ENCODE measurements around the gene C11orf24. TPM values are rescaled to one million over a fixed set of nuclear protein-coding genes. Genes with fewer than 3 reads are reported as not detected.

Gene C11orf24
- total RNA-seq, 2 donors from 2014 or later: 25.1 to 61.0 TPM

GRCh38 chr11:68270196-68271022 lies 1.4 kb downstream of the C11orf24 start:
- no peaks in the 10 kb centered on the region for H3K36me3 ChIP-seq
- H3K4me3 ChIP-seq: peak overlapping the region in 1 of 2 donors; percentile 79
- no peaks in the 10 kb centered on the region for H3K27me3 ChIP-seq (replicated peaks; ENCODE audit: insufficient read depth)
- H3K4me1 ChIP-seq (replicated peaks): no peaks in the 10 kb centered on the region
- WGBS: 67% methylated on average over 8 of the region's 8 CpGs
- H3K9me3 ChIP-seq: no peaks in the 10 kb centered on the region
- TF ChIP-seq, protein P1, sequence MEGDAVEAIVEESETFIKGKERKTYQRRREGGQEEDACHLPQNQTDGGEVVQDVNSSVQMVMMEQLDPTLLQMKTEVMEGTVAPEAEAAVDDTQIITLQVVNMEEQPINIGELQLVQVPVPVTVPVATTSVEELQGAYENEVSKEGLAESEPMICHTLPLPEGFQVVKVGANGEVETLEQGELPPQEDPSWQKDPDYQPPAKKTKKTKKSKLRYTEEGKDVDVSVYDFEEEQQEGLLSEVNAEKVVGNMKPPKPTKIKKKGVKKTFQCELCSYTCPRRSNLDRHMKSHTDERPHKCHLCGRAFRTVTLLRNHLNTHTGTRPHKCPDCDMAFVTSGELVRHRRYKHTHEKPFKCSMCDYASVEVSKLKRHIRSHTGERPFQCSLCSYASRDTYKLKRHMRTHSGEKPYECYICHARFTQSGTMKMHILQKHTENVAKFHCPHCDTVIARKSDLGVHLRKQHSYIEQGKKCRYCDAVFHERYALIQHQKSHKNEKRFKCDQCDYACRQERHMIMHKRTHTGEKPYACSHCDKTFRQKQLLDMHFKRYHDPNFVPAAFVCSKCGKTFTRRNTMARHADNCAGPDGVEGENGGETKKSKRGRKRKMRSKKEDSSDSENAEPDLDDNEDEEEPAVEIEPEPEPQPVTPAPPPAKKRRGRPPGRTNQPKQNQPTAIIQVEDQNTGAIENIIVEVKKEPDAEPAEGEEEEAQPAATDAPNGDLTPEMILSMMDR (IDR thresholded peaks at IDR 0.05): no peak
- TF ChIP-seq POLR2AphosphoS5 (IDR thresholded peaks at IDR 0.05) (no peak), POLR2A (IDR thresholded peaks at IDR 0.05) (no peak)
- DNase-seq (ENCODE audit: low spot score): no peak
- peak overlapping the region; percentile 93 for H3K27ac ChIP-seq
- intact Hi-C loops (cut with DNase I): loop anchor here (5.0 kb wide), 3 partner anchors 42 to 187 kb away; partner anchors contain the start of gene LRP5

DNA sequence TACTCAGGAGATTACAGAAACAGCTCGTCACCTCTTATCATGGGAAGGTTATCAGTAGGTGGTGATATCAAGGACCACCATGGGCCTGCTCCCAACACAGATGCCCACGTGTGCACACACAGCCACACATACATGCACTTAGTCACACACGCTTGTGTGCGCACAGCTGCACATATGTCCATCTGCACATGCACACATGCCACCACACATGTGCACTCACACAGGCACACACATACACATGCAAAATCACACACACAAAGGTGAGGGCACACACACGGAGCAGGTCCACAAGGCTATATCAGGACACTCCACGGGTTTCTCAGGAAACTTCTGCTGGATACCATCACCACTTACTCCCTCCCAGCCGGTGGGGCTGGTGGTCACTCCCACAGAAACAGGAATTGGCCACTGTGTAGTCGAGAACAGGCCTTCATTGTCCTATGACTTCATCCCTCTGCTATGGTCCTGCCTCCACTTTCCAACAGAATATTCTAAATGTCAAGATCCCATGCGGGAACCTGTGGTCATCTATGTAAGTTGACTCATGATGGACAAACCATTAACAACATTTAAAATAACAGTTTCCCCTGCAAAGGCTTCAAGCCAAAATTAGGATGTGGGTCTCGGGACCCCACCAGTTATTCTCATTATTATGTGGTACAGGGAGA lies 2.2 kb downstream of the C11orf24 start:
- intact Hi-C loops (cut with DNase I): loop anchor here (5.0 kb wide), 3 partner anchors 43 to 188 kb away; partner anchors contain the start of gene LRP5
- no peaks in the 10 kb centered on the region for H3K9me3 ChIP-seq
- no peaks in the 10 kb centered on the region for H3K36me3 ChIP-seq
- DNase-seq (ENCODE audit: low spot score): no peak
- no peaks in the 10 kb centered on the region for H3K4me1 ChIP-seq (replicated peaks)
- no peaks in the 10 kb centered on the region for H3K27me3 ChIP-seq (replicated peaks; ENCODE audit: insufficient read depth)
- TF ChIP-seq POLR2A (IDR thresholded peaks at IDR 0.05) (no peak), POLR2AphosphoS5 (IDR thresholded peaks at IDR 0.05) (no peak)
- TF ChIP-seq, protein P1 (IDR thresholded peaks at IDR 0.05): no peak
- no peak overlapping the region for H3K27ac ChIP-seq
- no peak overlapping the region for H3K4me3 ChIP-seq
- WGBS: 65% methylated on average over 10 of the region's 10 CpGs

DNA sequence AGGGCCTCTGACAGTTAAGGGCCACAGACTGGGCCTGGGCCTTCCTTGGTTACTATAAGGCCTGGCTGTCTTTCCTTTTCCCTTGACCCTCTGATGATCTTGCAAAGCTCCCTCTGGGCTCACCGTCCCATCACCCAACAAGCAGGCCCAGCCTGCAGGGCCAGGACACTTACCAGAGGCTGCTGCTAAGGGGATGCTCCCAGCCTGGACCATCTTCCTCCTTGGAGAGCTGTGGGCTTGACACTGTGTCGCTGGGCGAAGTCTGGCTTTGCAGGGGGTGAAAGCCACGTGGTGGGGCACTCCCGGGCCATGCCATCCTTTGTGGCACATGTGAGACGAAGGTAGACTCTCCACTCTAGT lies 3.9 kb downstream of the C11orf24 start:
- no peak for TF ChIP-seq POLR2A (IDR thresholded peaks at IDR 0.05)
- TF ChIP-seq, protein P1 (IDR thresholded peaks at IDR 0.05): no peak
- no peaks in the 10 kb centered on the region for H3K4me1 ChIP-seq (replicated peaks)
- 91% methylated on average over 6 of the region's 6 CpGs for WGBS
- H3K36me3 ChIP-seq: peaks cover 0 to 3% of the 10 kb centered on the region in 2 donors
- H3K27ac ChIP-seq: no peak overlapping the region
- no peaks in the 10 kb centered on the region for H3K9me3 ChIP-seq
- H3K27me3 ChIP-seq (replicated peaks; ENCODE audit: insufficient read depth): no peaks in the 10 kb centered on the region
- intact Hi-C loops (cut with DNase I): no loop called here
- no peak overlapping the region for H3K4me3 ChIP-seq
- DNase-seq (ENCODE audit: low spot score): no peak

DNA sequence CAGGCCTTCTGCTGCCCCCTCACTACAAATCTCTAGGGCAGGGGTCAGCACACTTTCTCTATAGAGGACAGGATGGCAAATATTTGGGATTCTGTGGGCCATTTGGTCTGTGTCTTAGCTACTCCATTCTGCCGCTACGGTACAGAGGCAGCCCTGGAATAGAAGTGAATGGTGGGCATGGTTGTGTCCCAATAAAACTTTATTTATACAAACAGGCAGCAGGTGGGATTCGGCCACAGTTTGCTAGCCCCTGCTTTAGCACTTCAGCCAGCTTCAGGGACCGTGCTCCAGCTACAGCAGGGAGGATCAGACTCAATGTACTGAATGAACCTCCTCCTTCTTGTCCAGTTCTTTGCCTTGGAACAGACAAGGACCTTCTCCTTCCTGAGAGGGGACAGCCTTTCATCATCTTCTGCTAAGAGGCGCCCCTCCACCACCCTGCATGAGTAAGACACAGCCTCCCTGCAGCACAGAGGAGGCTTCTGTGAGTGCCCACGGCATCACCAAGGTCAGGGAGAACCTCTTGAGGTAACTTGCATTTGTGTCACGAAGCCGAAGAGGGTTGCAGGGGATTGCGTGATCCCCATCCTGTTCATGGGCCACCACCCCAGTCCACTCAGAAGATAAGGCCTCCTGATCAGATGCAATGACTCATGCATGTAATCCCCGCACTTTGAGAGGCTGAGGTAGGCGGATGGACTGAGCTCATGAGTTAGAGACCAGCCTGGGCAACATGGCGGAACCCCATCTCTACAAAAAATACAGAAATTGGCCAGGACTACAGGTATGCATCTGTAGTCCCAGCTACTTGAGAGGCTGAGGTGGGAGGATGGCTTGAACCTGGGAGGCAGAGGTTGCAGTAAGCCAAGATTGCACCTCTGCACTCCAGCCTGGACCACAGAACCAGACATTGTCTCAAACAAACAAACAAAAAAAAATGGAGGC lies 4.6 kb downstream of the C11orf24 start:
- TF ChIP-seq, protein P1 (IDR thresholded peaks at IDR 0.05): no peak
- TF ChIP-seq POLR2A (IDR thresholded peaks at IDR 0.05) (no peak), POLR2AphosphoS5 (IDR thresholded peaks at IDR 0.05) (no peak)
- H3K9me3 ChIP-seq: no peaks in the 10 kb centered on the region
- intact Hi-C loops (cut with DNase I): no loop called here
- no peaks in the 10 kb centered on the region for H3K4me1 ChIP-seq (replicated peaks)
- DNase-seq (ENCODE audit: low spot score): no peak
- H3K27ac ChIP-seq: no peak overlapping the region
- peaks cover 0 to 6% of the 10 kb centered on the region in 2 donors for H3K36me3 ChIP-seq
- WGBS: 91% methylated on average over 12 of the region's 12 CpGs
- H3K27me3 ChIP-seq (replicated peaks; ENCODE audit: insufficient read depth): no peaks in the 10 kb centered on the region
- H3K4me3 ChIP-seq: no peak overlapping the region
